Stimulated activated naive CD4-positive, alpha-beta T cell treated with Interleukin-2 at 50 U/mL for 16 hours (primary cell): ENCODE results near the gene MND1.
"Not testable (repeated sequence)": the region's sequence is repeated elsewhere in the genome, so short reads cannot be mapped to it uniquely, and the experiment has no call there.

Experiments used
- DNase-seq: peaks from one replicate; lab custom pipeline; 2025; lab: John Stamatoyannopoulos, UW

MND1 gene

DNA sequence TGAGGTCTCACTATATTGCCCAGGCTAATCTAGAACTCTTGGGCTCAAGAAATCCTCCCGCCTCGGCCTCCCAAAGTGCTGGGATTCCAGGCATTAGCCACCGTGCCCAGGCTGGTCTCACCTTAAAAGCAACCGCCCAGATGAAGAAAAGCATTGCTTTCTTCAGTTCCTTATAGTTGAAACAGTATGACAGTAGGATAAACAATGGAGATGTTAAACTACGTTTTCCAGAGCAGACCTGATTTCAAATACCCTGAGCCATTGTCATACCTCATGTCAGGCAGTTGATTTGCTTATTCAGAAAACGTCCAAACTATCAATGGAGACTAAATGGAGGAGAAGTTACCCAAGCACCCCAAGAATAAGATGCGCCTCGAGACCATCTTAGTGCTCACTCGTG is 95.3 kb downstream of the MND1 start:
- no peak for DNase-seq

- no peak for DNase-seq
Measured at GRCh38 chr4:153440475-153440874, 96.0 kb downstream of the MND1 start.

GRCh38 chr4:153447175-153447905 is 102.9 kb downstream of the MND1 start:
- no peak for DNase-seq

DNA sequence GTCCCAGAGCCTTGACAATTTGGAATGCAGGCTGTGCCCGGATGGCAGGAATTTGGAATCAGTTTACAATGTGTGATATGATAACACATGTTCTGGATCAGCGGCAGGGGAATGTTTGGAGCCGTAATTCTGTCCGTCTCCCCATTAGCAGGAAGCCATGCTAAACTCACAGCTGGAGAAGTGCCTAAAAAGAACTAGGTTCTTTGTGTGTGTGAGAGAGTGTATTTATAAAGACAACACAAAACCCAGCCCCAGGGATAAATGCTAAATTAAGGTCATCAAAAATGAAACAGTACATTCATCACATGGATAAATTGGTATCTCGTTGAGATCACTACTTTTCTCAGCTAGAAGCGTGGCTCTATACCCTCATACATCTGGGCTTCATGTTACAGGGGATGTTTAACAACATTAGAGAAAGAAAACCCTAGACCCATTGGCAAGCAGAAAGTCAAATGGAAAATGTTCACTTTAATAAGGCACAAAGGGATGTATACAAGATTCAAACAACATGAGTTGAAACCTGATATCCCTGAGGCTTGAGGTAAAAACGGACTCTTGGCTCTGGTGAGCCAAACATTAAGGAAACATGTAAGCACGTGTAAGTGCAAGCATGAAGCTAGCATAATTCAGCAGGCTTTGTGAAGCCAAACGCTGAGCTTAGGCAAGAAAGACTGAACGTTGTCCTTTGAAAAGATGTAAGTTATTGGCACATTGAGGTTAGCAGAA is 103.7 kb downstream of the MND1 start:
- no peak for DNase-seq

GRCh38 chr4:153449338-153449737 is 104.8 kb downstream of the MND1 start:
- no peak for DNase-seq

- DNase-seq, result no peak
Measured at GRCh38 chr4:153450544-153450917, 106.0 kb downstream of the MND1 start.

- not testable (repeated sequence) for DNase-seq
Measured at GRCh38 chr4:153451145-153451544, 106.7 kb downstream of the MND1 start.

GRCh38 chr4:153451911-153452657 is 107.6 kb downstream of the MND1 start:
- no peak for DNase-seq

GRCh38 chr4:153452658-153453378 is 108.3 kb downstream of the MND1 start:
- DNase-seq, result no peak

DNA sequence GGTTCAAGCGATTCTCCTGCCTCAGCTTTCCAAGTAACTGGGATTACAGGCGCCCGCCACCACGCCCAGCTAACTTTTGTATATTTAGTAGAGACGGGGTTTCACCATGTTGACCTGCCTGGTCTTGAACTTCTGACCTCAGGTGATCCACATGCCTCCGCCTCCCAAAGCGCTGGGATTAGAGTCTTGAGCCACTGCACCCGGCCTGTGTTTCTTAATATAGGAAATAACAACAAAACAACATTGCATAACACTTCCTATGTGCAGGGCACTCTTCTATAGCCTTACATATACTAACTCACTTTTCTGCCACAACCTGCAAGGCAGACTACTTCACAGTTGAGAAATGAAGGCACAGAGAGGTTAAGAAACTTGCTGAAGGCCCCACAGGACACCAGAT is 108.9 kb downstream of the MND1 start:
- no peak for DNase-seq

GRCh38 chr4:153458969-153459368 is 114.5 kb downstream of the MND1 start:
- no peak for DNase-seq

DNA sequence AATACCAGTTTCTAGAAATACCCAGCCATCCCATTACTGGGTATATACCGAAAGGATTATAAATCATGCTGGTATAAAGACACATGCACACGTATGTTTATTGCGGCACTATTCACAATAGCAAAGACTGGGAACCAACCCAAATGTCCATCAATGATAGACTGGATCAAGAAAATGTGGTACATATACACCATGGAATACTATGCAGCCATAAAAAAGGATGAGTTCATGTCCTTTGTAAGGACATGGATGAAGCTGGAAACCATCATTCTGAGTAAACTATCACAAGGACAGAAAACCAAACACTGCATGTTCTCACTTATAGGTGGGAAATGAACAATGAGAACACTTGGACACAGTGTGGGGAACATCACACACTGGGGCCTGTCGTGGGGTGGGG is 117.1 kb downstream of the MND1 start:
- DNase-seq, result not testable (repeated sequence)

- DNase-seq, result no peak
Measured at GRCh38 chr4:153464068-153464467, 119.6 kb downstream of the MND1 start.
